Measurements from ENCODE around the gene NLRP6.
A peak's percentile ranks its signal among the peaks of the same experiment; 100 is the strongest.
"Not testable (repeated sequence)": the region's sequence is repeated elsewhere in the genome, so short reads cannot be mapped to it uniquely, and the experiment has no call there.

The NLRP6 gene

GRCh38 chr11:309979-310572 is 31.9 kb downstream of the NLRP6 start:
- not testable (repeated sequence) for DNase-seq

GRCh38 chr11:311013-311748 is 33.0 kb downstream of the NLRP6 start:
- not testable (repeated sequence) for DNase-seq

GRCh38 chr11:312092-312816 is 34.0 kb downstream of the NLRP6 start:
- no peak for DNase-seq

GRCh38 chr11:313304-313786 is 35.1 kb downstream of the NLRP6 start:
- DNase-seq = no peak

- peak; percentile 51 for DNase-seq
Measured at GRCh38 chr11:313787-314553, 35.8 kb downstream of the NLRP6 start, which contains the start of gene IFITM1. TSS of gene IFITM1 (plus strand) at chr11:314040. CDS start at chr11:314171, 131 bp downstream.

- DNase-seq = not testable (repeated sequence)
Measured at GRCh38 chr11:314554-314875, 36.3 kb downstream of the NLRP6 start.

- DNase-seq = no peak
Measured at GRCh38 chr11:315051-315481, 36.9 kb downstream of the NLRP6 start.

GRCh38 chr11:315516-315994 is 37.3 kb downstream of the NLRP6 start:
- no peak for DNase-seq

GRCh38 chr11:316031-316701 is 38.0 kb downstream of the NLRP6 start:
- no peak for DNase-seq

- DNase-seq = no peak
Measured at GRCh38 chr11:316891-317301, 38.7 kb downstream of the NLRP6 start.

- not testable (repeated sequence) for DNase-seq
Measured at GRCh38 chr11:317668-318404, 39.6 kb downstream of the NLRP6 start.

- DNase-seq = not testable (repeated sequence)
Measured at GRCh38 chr11:318405-319120, 40.4 kb downstream of the NLRP6 start.

- not testable (repeated sequence) for DNase-seq
Measured at GRCh38 chr11:319121-319887, 41.1 kb downstream of the NLRP6 start.

GRCh38 chr11:319888-320273 is 41.7 kb downstream of the NLRP6 start:
- DNase-seq = not testable (repeated sequence)

- DNase-seq = no peak
Measured at GRCh38 chr11:324156-324555, 45.9 kb downstream of the NLRP6 start.

- DNase-seq = not testable (repeated sequence)
Measured at GRCh38 chr11:324593-325517, 46.6 kb downstream of the NLRP6 start.

GRCh38 chr11:325796-326591 is 47.8 kb downstream of the NLRP6 start:
- no peak for DNase-seq

GRCh38 chr11:326592-326841 is 48.3 kb downstream of the NLRP6 start:
- no peak for DNase-seq

Data from effector CD4-positive, alpha-beta T cell (primary cell).